Measurements from ENCODE around the gene BACH1. TPM values are rescaled to one million over a fixed set of nuclear protein-coding genes. Genes with fewer than 3 reads are reported as not detected.

BACH1 gene
- total RNA-seq, 1 experiment from 2014 or later = 20.0 TPM

GRCh38 chr21:29347274-29347681 lies 48.6 kb downstream of the BACH1 start:
- Histone ChIP-seq H3K9me3 (ENCODE audit: control insufficient read depth, insufficient read depth, low read depth, low read length) (no peaks in the 10 kb centered on the region), H3K4me1 (ENCODE audit: control insufficient read depth, insufficient read depth, low read length) (no peaks in the 10 kb centered on the region), H3K36me3 (ENCODE audit: control insufficient read depth, insufficient read depth, low read length) (no peaks in the 10 kb centered on the region), H3K4me3 (ENCODE audit: low read depth in 2 of 2, low read length in 2 of 2) (no peak overlapping the region), H3K27me3 (ENCODE audit: control insufficient read depth, insufficient read depth, low read length) (no peaks in the 10 kb centered on the region), H3K27ac (ENCODE audit: low read length) (no peak overlapping the region)
- POLR2A ChIA-PET = no interaction called here
- TF ChIP-seq SIN3A (IDR thresholded peaks at IDR 0.05; ENCODE audit: borderline replicate concordance, insufficient read depth, low read depth, low read length) (no peak), TCF7L2 (IDR thresholded peaks at IDR 0.05; ENCODE audit: low read depth, low read length) (no peak), REST (IDR thresholded peaks at IDR 0.05; ENCODE audit: insufficient read depth in 1 of 2, low read depth in 2 of 2, low read length in 1 of 2) (no peak), CTCF (IDR thresholded peaks at IDR 0.05) (no peak), POLR2AphosphoS5 (IDR thresholded peaks at IDR 0.05; ENCODE audit: low read depth, low read length) (no peak)
- intact Hi-C loops (cut with micrococcal nuclease; ENCODE audit: unreplicated experiment) (loop anchor here (5.0 kb wide), 1 partner anchor 180 kb away; no protein-coding TSS in a partner anchor), in situ Hi-C loops (cut with HindIII; ENCODE audit: low pct_unique_long_range_greater_than_20kb, low sequenced_read_pairs) (no loop called here)
- BruUV-seq (replicated peaks) = no TSS peak
- ATAC-seq (no peak), DNase-seq (ENCODE audit: low read depth, low spot score) (no peak)
- CTCF ChIA-PET = no interaction called here

GRCh38 chr21:29349702-29350101 lies 51.0 kb downstream of the BACH1 start:
- H3K27ac ChIP-seq (ENCODE audit: low read length) = no peak overlapping the region
- no peaks in the 10 kb centered on the region for H3K9me3 ChIP-seq (ENCODE audit: control insufficient read depth, insufficient read depth, low read depth, low read length)
- TF ChIP-seq REST (IDR thresholded peaks at IDR 0.05; ENCODE audit: insufficient read depth in 1 of 2, low read depth in 2 of 2, low read length in 1 of 2) (no peak), TCF7L2 (IDR thresholded peaks at IDR 0.05; ENCODE audit: low read depth, low read length) (no peak), SIN3A (IDR thresholded peaks at IDR 0.05; ENCODE audit: borderline replicate concordance, insufficient read depth, low read depth, low read length) (no peak), POLR2AphosphoS5 (IDR thresholded peaks at IDR 0.05; ENCODE audit: low read depth, low read length) (no peak)
- ATAC-seq (no peak), DNase-seq (ENCODE audit: low read depth, low spot score) (no peak)
- CTCF ChIA-PET = no interaction called here
- in situ Hi-C loops (cut with HindIII; ENCODE audit: low pct_unique_long_range_greater_than_20kb, low sequenced_read_pairs) (no loop called here), intact Hi-C loops (cut with micrococcal nuclease; ENCODE audit: unreplicated experiment) (loop anchor here (5.0 kb wide), 2 partner anchors 182 to 277 kb away; partner anchors contain the start of gene CCT8)
- H3K27me3 ChIP-seq (ENCODE audit: control insufficient read depth, insufficient read depth, low read length) = no peaks in the 10 kb centered on the region
- no TSS peak for BruUV-seq (replicated peaks)
- POLR2A ChIA-PET = no interaction called here
- no peak overlapping the region for H3K4me3 ChIP-seq (ENCODE audit: low read depth in 2 of 2, low read length in 2 of 2)
- H3K4me1 ChIP-seq (ENCODE audit: control insufficient read depth, insufficient read depth, low read length) = no peaks in the 10 kb centered on the region
- H3K36me3 ChIP-seq (ENCODE audit: control insufficient read depth, insufficient read depth, low read length) = no peaks in the 10 kb centered on the region
